Activated CD4-positive, alpha-beta T cell treated with anti-CD3 and anti-CD28 coated beads, Interleukin-2, amount 50 U/mL, for 16 hours (primary cell): ENCODE data around the gene PSG11.
"Not testable (repeated sequence)": the region's sequence is repeated elsewhere in the genome, so short reads cannot be mapped to it uniquely, and the experiment has no call there.

Experiments used
- DNase-seq: peaks from one replicate; pipeline ENCODE4 v3.0.0-alpha.2; 2020

The PSG11 gene

GRCh38 chr19:42988206-42988605 is 38.1 kb downstream of the PSG11 start:
- not testable (repeated sequence) for DNase-seq

GRCh38 chr19:42985588-42985987 is 40.7 kb downstream of the PSG11 start:
- DNase-seq = no peak

- not testable (repeated sequence) for DNase-seq
These were observed 44.2 kb downstream of the PSG11 start for GRCh38 chr19:42982111-42982510.

GRCh38 chr19:42971451-42971850 is 54.8 kb downstream of the PSG11 start:
- DNase-seq = not testable (repeated sequence)

GRCh38 chr19:42965176-42965575 is 61.1 kb downstream of the PSG11 start:
- no peak for DNase-seq

GRCh38 chr19:42961119-42961518 is 65.2 kb downstream of the PSG11 start:
- DNase-seq = no peak
